SK-N-SH (cell line): ENCODE results near the gene SGCA. TPM values are rescaled to one million over a fixed set of nuclear protein-coding genes. Genes with fewer than 3 reads are reported as not detected.

ENCODE experiments used
- CTCF ChIA-PET: fragments of 300-600, 350-600 bp; formaldehyde crosslinking; extraction: SDS; loops from one replicate; lab custom pipeline; 2021; lab: Yijun Ruan, JAX
- POLR2A ChIA-PET: fragments of 350-600 bp; sonication (Branson Sonifier 250); formaldehyde crosslinking; extraction: SDS; loops from one replicate; lab custom pipeline; 2020; ENCODE audit warnings: antibody characterized with exemption, inconsistent platforms; lab: Yijun Ruan, JAX
- DNase-seq: peaks from one replicate; pipeline ENCODE4 v3.0.0; 2012
- H2AFZ ChIP-seq: fragments of 200-600 bp; sonication (generic); 2 replicates; pipeline ENCODE4 v1.8.1; 2016; ENCODE audit warnings: antibody characterized with exemption, mild to moderate bottlenecking, low read depth
- H3F3A ChIP-seq: fragments of 200-600 bp; sonication (generic); replicated peaks from 2 replicates; pipeline ENCODE3; 2016; ENCODE audit warnings: antibody characterized with exemption, mild to moderate bottlenecking; ENCODE audit not compliant: insufficient read depth
- H3K27ac ChIP-seq, 2 experiments: fragments of 200-500 bp in 1 of 2; fragments of 200-600 bp in 1 of 2; sonication (Bioruptor generic) in 1 of 2; sonication (generic), shearing (Covaris generic) in 1 of 2; 2 replicates each; pipeline versions ENCODE4 v1.5.1 to v1.6.1; 2014 to 2016; ENCODE audit warnings: low read depth in 2 of 2, inconsistent platforms in 1 of 2, low read length in 1 of 2, mild to moderate bottlenecking in 1 of 2, mixed read lengths in 1 of 2
- H3K27me3 ChIP-seq: fragments of 200-600 bp; sonication (generic), shearing (Covaris generic); 2 replicates; pipeline ENCODE4 v1.6.1; 2016; ENCODE audit warnings: mixed run types; ENCODE audit not compliant: insufficient read depth
- H3K36me3 ChIP-seq, 2 experiments: fragments of 200-500 bp in 1 of 2; fragments of 200-600 bp in 1 of 2; sonication (Bioruptor generic) in 1 of 2; sonication (generic) in 1 of 2; replicated peaks in 1 of 2; 2 replicates each; pipeline versions ENCODE3 to v1.5.1; 2014 to 2016; ENCODE audit warnings: low read length in 1 of 2, mild to moderate bottlenecking in 1 of 2; ENCODE audit not compliant: insufficient read depth in 2 of 2, control insufficient read depth in 1 of 2
- H3K4me1 ChIP-seq, 2 experiments: fragments of 200-500 bp in 1 of 2; fragments of 200-600 bp in 1 of 2; sonication (Bioruptor generic) in 1 of 2; sonication (generic), shearing (Covaris generic) in 1 of 2; 2 replicates each; pipeline versions ENCODE4 v1.5.1 to v1.6.1; 2014 to 2016; ENCODE audit warnings: low read depth in 1 of 2, low read length in 1 of 2, mixed run types in 1 of 2; ENCODE audit not compliant: insufficient read depth in 2 of 2, control insufficient read depth in 1 of 2
- H3K4me2 ChIP-seq: fragments of 200-600 bp; sonication (generic), shearing (Covaris generic); 2 replicates; pipeline ENCODE4 v1.6.1; 2017; ENCODE audit warnings: mixed run types
- H3K4me3 ChIP-seq, 2 experiments: fragments of 200-500 bp in 1 of 2; fragments of 200-600 bp in 1 of 2; sonication (Bioruptor generic) in 1 of 2; sonication (generic), shearing (Covaris generic) in 1 of 2; 2 replicates each; pipeline versions ENCODE4 v1.5.1 to v1.8.1; 2014 to 2016; ENCODE audit warnings: low read depth in 2 of 2, inconsistent platforms in 1 of 2, low read length in 1 of 2, mild to moderate bottlenecking in 1 of 2, mixed read lengths in 1 of 2, moderate library complexity in 1 of 2
- H3K79me2 ChIP-seq: fragments of 200-600 bp; sonication (generic); 2 replicates; pipeline ENCODE4 v1.8.1; 2017; ENCODE audit warnings: mild to moderate bottlenecking; ENCODE audit not compliant: insufficient read depth
- H3K9ac ChIP-seq: fragments of 200-600 bp; sonication (generic); 2 replicates; pipeline ENCODE4 v1.6.1; 2017; ENCODE audit warnings: mixed run types
- H3K9me2 ChIP-seq: fragments of 200-600 bp; sonication (generic); 2 replicates; pipeline ENCODE4 v1.6.1; 2017; ENCODE audit warnings: mixed run types
- H3K9me3 ChIP-seq: fragments of 200-600 bp; sonication (generic); 2 replicates; pipeline ENCODE4 v1.6.1; 2017; ENCODE audit warnings: mixed run types, mild to moderate bottlenecking, moderate library complexity
- H4K20me1 ChIP-seq: fragments of 200-600 bp; sonication (generic); 2 replicates; pipeline ENCODE4 v1.6.1; 2017; ENCODE audit warnings: mild to moderate bottlenecking, mixed run types; ENCODE audit not compliant: insufficient read depth
- ELF1 ChIP-seq: IDR thresholded peaks from 2 replicates; pipeline ENCODE4 v1.4.0; 2012
- EP300 ChIP-seq, 2 experiments: IDR thresholded peaks; 2 replicates each; pipeline versions ENCODE4 v1.4.0 to v1.6.1; 2012; ENCODE audit warnings: borderline replicate concordance in 1 of 2, low read depth in 1 of 2, low read length in 1 of 2
- EZH2phosphoT487 ChIP-seq: fragments of 200-600 bp; sonication (generic); IDR thresholded peaks from 2 replicates; pipeline ENCODE4 v1.6.1; 2017; ENCODE audit warnings: low read depth, mixed run types, mild to moderate bottlenecking, antibody characterized with exemption, moderate library complexity, borderline replicate concordance
- FOXJ3 ChIP-seq: sonication (generic); formaldehyde crosslinking; IDR thresholded peaks from 2 replicates; pipeline ENCODE4 v1.5.1; 2020; ENCODE audit warnings: mild to moderate bottlenecking, missing genetic modification reagents
- IRF3 ChIP-seq: fragments of 150-350 bp; IDR thresholded peaks from 2 replicates; pipeline ENCODE4 v1.6.1; 2016; ENCODE audit warnings: mild to moderate bottlenecking, low read depth, low read length
- MAX ChIP-seq: IDR thresholded peaks from 2 replicates; pipeline ENCODE4 v1.4.0; 2012; ENCODE audit warnings: low read depth
- MXI1 ChIP-seq: IDR thresholded peaks from 2 replicates; pipeline ENCODE4 v1.6.1; 2012; ENCODE audit warnings: mild to moderate bottlenecking, low read depth, low read length, improper control_type of control experiment
- NFIC ChIP-seq: IDR thresholded peaks from 2 replicates; pipeline ENCODE4 v1.4.0; 2012; ENCODE audit warnings: borderline replicate concordance
- POLR2AphosphoS5 ChIP-seq: IDR thresholded peaks from 2 replicates; pipeline ENCODE4 v1.6.1; 2012; ENCODE audit warnings: low read depth, low read length
- RCOR1 ChIP-seq: fragments of 150-350 bp; IDR thresholded peaks from 2 replicates; pipeline ENCODE4 v1.6.1; 2017; ENCODE audit warnings: antibody characterized with exemption, low read length
- REST ChIP-seq: IDR thresholded peaks from 2 replicates; pipeline ENCODE4 v1.6.1; 2012; ENCODE audit warnings: mild to moderate bottlenecking, low read depth, low read length, moderate library complexity
- RFX5 ChIP-seq: IDR thresholded peaks from 2 replicates; pipeline ENCODE4 v1.6.1; 2012; ENCODE audit warnings: mild to moderate bottlenecking, improper control_type of control experiment, low read length
- RXRA ChIP-seq: IDR thresholded peaks from 2 replicates; pipeline ENCODE4 v1.4.0; 2012; ENCODE audit warnings: low read depth, mild to moderate bottlenecking, borderline replicate concordance
- SMC3 ChIP-seq: IDR thresholded peaks from 2 replicates; pipeline ENCODE4 v1.6.1; 2012; ENCODE audit warnings: low read depth, low read length, improper control_type of control experiment
- TAF1 ChIP-seq: IDR thresholded peaks from 2 replicates; pipeline ENCODE4 v1.6.1; 2012; ENCODE audit warnings: low read depth, mild to moderate bottlenecking, low read length, moderate library complexity, borderline replicate concordance
- TCF12 ChIP-seq: IDR thresholded peaks from 2 replicates; pipeline ENCODE4 v1.4.0; 2012
- USF1 ChIP-seq: IDR thresholded peaks from 2 replicates; pipeline ENCODE4 v1.4.0; 2012; ENCODE audit warnings: low read depth, borderline replicate concordance
- YY1 ChIP-seq: IDR thresholded peaks from 2 replicates; pipeline ENCODE4 v1.4.0; 2012; ENCODE audit warnings: low read depth, mild to moderate bottlenecking
- WGBS: methylation state at CpG from one replicate; pipeline ENCODE4 v1.1.6; 2017; ENCODE audit warnings: low lambda C conversion rate; 5-methylcytosine and 5-hydroxymethylcytosine counted together
- polyA plus RNA-seq, 3 experiments: library from polyadenylated mRNA; depleted of rRNA; stranded (reverse); fragments of >200 nt; gene quantifications; 2 replicates each; pipeline ENCODE4 v1.2.3, GENCODE V29; 2012

The SGCA gene
- polyA plus RNA-seq, 1 of the 3 experiments (the other 2 are of a cell fraction): not detected

- Histone ChIP-seq H3K27ac (peak overlapping the region in 1 of 2 experiments; percentile 100; a peak in 2 of 4 replicates), H2AFZ (no peak overlapping the region), H4K20me1 (peaks cover 100% of the 10 kb centered on the region), H3K4me3 (no peak overlapping the region), H3K27me3 (no peaks in the 10 kb centered on the region), H3K36me3 (peaks cover 87 to 90% of the 10 kb centered on the region in 2 experiments), H3F3A (peaks cover 100% of the 10 kb centered on the region), H3K9ac (no peak overlapping the region), H3K79me2 (peaks cover 33% of the 10 kb centered on the region), H3K9me2 (no peaks in the 10 kb centered on the region), H3K4me1 (peaks cover 8 to 9% of the 10 kb centered on the region in 2 experiments; a peak in 2 of 4 replicates), H3K9me3 (no peaks in the 10 kb centered on the region), H3K4me2 (no peak overlapping the region)
- ChIA-PET CTCF (interaction anchor here (0.6 to 13.8 kb wide), 8 partner anchors 9 to 109 kb away, joined by 3 to 463 read pairs (median 6); partner anchors contain the start of genes COL1A1 and SGCA), POLR2A (no interaction called here)
- DNase-seq: no peak
- peak; percentile 31; the same call in 1 of the 2 replicates for TF ChIP-seq POLR2AphosphoS5
- no peak for TF ChIP-seq TCF12
- WGBS: 91% methylated on average over 16 of the region's 17 CpGs
These were observed 22.1 kb downstream of the SGCA start for GRCh38 chr17:50187751-50188530.

GRCh38 chr17:50188531-50188920, 22.7 kb downstream of the SGCA start:
- 82% methylated on average over 13 of the region's 13 CpGs for whole genome bisulfite sequencing
- ChIA-PET CTCF (interaction anchor here (1.0 to 13.8 kb wide), 7 partner anchors 10 to 108 kb away, joined by 3 to 463 read pairs (median 5); partner anchors contain the start of genes COL1A1 and SGCA), POLR2A (no interaction called here)
- peaks cover 90 to 95% of the 10 kb centered on the region in 2 experiments for H3K36me3 ChIP-seq
- H3K4me2 ChIP-seq: no peak overlapping the region
- H2AFZ ChIP-seq: no peak overlapping the region
- peaks cover 100% of the 10 kb centered on the region for H4K20me1 ChIP-seq
- H3K9me2 ChIP-seq: no peaks in the 10 kb centered on the region
- TF ChIP-seq SMC3 (no peak), ELF1 (no peak), FOXJ3 (no peak), MAX (no peak), USF1 (no peak), TAF1 (no peak), NFIC (no peak), RFX5 (no peak), EZH2phosphoT487 (no peak), REST (no peak), RCOR1 (no peak), YY1 (no peak), EP300 (IDR thresholded peaks at IDR 0.05; ENCODE audit: borderline replicate concordance in 1 of 2, low read depth in 1 of 2, low read length in 1 of 2) (no peak), IRF3 (no peak), MXI1 (no peak), RXRA (no peak), TCF12 (no peak)
- TF ChIP-seq, all 33 proteins: peak for 0
- Histone ChIP-seq H3K27me3 (no peaks in the 10 kb centered on the region), H3K4me3 (no peak overlapping the region), H3K27ac (peak overlapping the region in 1 of 2 experiments; percentile 100; a peak in 2 of 4 replicates), H3K4me1 (peaks cover 9 to 14% of the 10 kb centered on the region in 2 experiments; a peak in 2 of 4 replicates), H3K9me3 (no peaks in the 10 kb centered on the region), H3K79me2 (peaks cover 39% of the 10 kb centered on the region), H3K9ac (no peak overlapping the region), H3F3A (peaks cover 100% of the 10 kb centered on the region)
- no peak for DNase-seq
